Gastrocnemius medialis (tissue), 4 donors: ENCODE measurements around the gene SLC22A17. TPM values are rescaled to one million over a fixed set of nuclear protein-coding genes. Genes with fewer than 3 reads are reported as not detected.
"Not testable (repeated sequence)": the region's sequence is repeated elsewhere in the genome, so short reads cannot be mapped to it uniquely, and the experiment has no call there.

Experiments used
- ATAC-seq, 2 donors: fragments of 150-250 bp; one replicate each; pipeline ENCODE4 v1.9.1; 2016
- DNase-seq, 2 donors: peaks; one replicate each; pipeline ENCODE4 v3.0.0-alpha.2; 2019
- H3K27ac ChIP-seq, 4 donors: fragments of 200-600 bp; sonication (generic); 1 replicate in 1 of 4; 2 replicates in 3 of 4; pipeline ENCODE4 v1.5.1; 2016 to 2018; ENCODE audit warnings: mild to moderate bottlenecking in 2 of 4, moderate library complexity in 1 of 4
- H3K27me3 ChIP-seq, 3 donors: fragments of 200-600 bp; sonication (generic) in 2 of 3; 1 replicate in 1 of 3; 2 replicates in 2 of 3; pipeline versions ENCODE4 v1.5.1 to v1.6.0; 2016 to 2019; ENCODE audit warnings: mild to moderate bottlenecking in 1 of 3, moderate library complexity in 1 of 3
- H3K36me3 ChIP-seq, 2 donors: fragments of 200-600 bp; sonication (generic) in 1 of 2; one replicate each; pipeline ENCODE4 v1.5.1; 2017 to 2018
- H3K4me1 ChIP-seq, 2 donors: fragments of 200-600 bp; sonication (generic) in 1 of 2; one replicate each; pipeline ENCODE4 v1.5.1; 2016 to 2017; ENCODE audit warnings: mild to moderate bottlenecking in 2 of 2
- H3K4me3 ChIP-seq, 4 donors: fragments of 200-600 bp; sonication (generic) in 3 of 4; 1 replicate in 1 of 4; 2 replicates in 3 of 4; pipeline ENCODE4 v1.5.1; 2016 to 2019; ENCODE audit warnings: mild to moderate bottlenecking in 2 of 4
- H3K9me3 ChIP-seq, 3 donors: fragments of 200-600 bp; sonication (generic) in 2 of 3; 1 replicate in 1 of 3; 2 replicates in 2 of 3; pipeline ENCODE4 v1.5.1; 2016 to 2019
- POLR2A ChIP-seq, 2 donors: fragments of 450-650 bp; IDR thresholded peaks; one replicate each; pipeline ENCODE4 v1.6.1; 2017; ENCODE audit warnings: antibody characterized with exemption in 2 of 2, mild to moderate bottlenecking in 2 of 2, moderate library complexity in 2 of 2
- in situ Hi-C, 4 donors: fragments of 200-750 bp; cut with MboI; loops; one replicate each; pipeline versions ENCODE4 v1.15.0 to v1.8.0; 2017; ENCODE audit warnings: low sequenced_read_pairs in 4 of 4
- intact Hi-C: fragments of 100-400 bp; cut with DNase I; formaldehyde crosslinking; loops from one replicate; pipeline ENCODE4 v1.15.1; 2023; ENCODE audit warnings: low total_unique reads
- total RNA-seq, 4 donors: library from RNA; depleted of rRNA; stranded (reverse); fragments of >200 nt; gene quantifications; one replicate each; pipeline versions ENCODE4 v1.1.0 to v1.2.3, GENCODE V29; 2016
- TF ChIP-seq, protein P1 (sequence below), 5 experiments: fragments of 450-650 bp in 3 of 5; fragments of 200-600 bp in 2 of 5; sonication (generic) in 2 of 5; IDR thresholded peaks in 4 of 5; conservative IDR thresholded peaks in 1 of 5; 1 replicate in 4 of 5; 2 replicates in 1 of 5; pipeline ENCODE4 v1.5.1; 2016 to 2019; ENCODE audit warnings: antibody characterized with exemption in 5 of 5, mild to moderate bottlenecking in 3 of 5, moderate library complexity in 3 of 5

SLC22A17 gene
- total RNA-seq, 4 donors from 2014 or later = 0.68 to 2.7 (median 1.4) TPM

DNA sequence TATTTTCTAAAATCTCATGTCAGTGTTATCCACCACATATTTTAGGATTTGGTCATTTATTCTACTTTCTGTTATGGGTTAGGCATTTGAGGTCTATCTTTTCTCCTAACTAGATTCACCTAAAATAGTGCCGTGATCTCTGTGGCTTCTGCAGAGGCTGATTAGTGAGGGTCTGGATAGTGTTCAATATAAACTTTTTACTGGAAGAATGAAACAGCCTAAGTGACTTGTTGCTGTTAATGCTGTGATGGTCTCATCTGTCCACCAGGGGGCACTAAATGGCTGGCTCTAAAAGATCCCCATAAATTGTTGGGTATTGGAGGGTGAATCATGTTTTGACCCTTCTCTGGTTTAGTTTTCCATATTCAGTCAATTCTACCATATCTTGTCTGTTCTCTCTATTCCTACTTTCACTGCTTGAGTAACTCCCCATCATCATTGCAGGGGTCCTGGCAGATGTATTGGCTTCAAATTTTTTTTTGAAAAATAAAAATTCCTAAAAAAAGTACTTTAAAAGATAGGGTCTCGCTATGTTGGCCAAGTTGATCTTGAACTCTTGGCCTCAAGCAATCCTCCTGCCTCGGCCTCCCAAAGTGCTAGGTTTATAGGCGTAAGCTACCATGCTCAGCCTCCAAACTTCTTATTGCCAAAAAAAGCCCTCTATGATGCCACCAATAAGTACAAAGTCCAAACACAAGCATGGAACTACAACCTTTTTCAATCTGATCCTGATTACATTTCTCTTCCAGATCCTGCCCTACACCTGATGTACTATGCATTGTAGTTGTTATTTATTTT is 24.5 kb downstream of the SLC22A17 start:
- no peaks in the 10 kb centered on the region for H3K27me3 ChIP-seq
- H3K4me1 ChIP-seq = peaks cover 2 to 7% of the 10 kb centered on the region in 2 donors
- no peak overlapping the region for H3K27ac ChIP-seq
- TF ChIP-seq POLR2A (IDR thresholded peaks at IDR 0.05) = no peak
- TF ChIP-seq, protein P1, sequence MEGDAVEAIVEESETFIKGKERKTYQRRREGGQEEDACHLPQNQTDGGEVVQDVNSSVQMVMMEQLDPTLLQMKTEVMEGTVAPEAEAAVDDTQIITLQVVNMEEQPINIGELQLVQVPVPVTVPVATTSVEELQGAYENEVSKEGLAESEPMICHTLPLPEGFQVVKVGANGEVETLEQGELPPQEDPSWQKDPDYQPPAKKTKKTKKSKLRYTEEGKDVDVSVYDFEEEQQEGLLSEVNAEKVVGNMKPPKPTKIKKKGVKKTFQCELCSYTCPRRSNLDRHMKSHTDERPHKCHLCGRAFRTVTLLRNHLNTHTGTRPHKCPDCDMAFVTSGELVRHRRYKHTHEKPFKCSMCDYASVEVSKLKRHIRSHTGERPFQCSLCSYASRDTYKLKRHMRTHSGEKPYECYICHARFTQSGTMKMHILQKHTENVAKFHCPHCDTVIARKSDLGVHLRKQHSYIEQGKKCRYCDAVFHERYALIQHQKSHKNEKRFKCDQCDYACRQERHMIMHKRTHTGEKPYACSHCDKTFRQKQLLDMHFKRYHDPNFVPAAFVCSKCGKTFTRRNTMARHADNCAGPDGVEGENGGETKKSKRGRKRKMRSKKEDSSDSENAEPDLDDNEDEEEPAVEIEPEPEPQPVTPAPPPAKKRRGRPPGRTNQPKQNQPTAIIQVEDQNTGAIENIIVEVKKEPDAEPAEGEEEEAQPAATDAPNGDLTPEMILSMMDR (IDR thresholded peaks at IDR 0.05 in 4 of 5, conservative IDR thresholded peaks at IDR 0.05 in 1 of 5) = peak; percentile 79 to 85 (median 81)
- peak; percentile 38 to 59 for DNase-seq
- in situ Hi-C loops (loop anchor here (5.0 to 25.0 kb wide), 7 partner anchors 54 to 237 kb away; partner anchors contain the start of genes AP1G2 (in 2 of the 4), NGDN (in 2 of the 4), THTPA (in 2 of the 4) and ZFHX2 (in 2 of the 4)), intact Hi-C loops (loop anchor here (1.0 to 10.0 kb wide), 4 partner anchors 52 to 563 kb away; partner anchors contain the start of gene OXA1L)
- ATAC-seq = peak; percentile 57 to 90
- no peaks in the 10 kb centered on the region for H3K9me3 ChIP-seq
- no peak overlapping the region for H3K4me3 ChIP-seq
- peaks cover 0 to 27% of the 10 kb centered on the region in 2 donors for H3K36me3 ChIP-seq

DNA sequence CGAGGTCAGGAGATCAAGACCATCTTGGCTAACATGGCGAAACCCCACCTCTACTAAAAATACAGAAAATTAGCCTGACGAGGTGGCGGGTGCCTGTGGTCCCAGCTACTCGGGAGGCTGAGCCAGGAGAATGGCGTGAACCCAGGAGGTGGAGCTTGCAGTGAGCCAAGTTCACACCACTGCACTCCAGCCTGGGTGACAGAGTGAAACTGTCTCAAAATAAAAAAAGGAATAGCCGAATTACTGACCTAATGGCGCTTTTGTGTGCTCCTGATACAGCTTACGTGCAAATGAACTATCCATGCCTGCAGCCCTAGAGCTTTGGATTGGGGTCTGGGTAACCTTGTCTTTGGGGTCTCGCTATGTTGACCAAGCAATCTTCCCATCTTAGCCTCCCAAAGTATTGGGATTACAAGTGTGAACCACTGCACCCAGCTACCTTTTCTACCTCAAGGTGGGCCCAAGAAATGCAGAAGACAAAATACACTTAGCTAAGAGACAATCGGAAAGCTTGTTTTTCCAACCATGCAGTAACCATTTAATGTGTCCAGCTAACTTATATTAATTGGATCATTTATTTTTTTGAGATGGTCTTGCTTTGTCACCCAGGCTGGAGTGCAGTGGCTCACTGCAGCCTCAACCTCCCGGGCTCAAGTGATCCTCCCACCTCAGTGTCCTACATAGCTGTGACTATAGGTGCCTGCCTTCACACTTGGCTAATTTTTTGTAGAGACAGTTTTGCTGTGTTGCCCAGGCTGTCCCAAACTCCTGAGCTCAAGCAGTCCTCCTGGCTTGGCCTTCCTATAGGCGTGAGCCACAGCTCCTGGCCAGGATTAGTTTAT is 26.0 kb downstream of the SLC22A17 start:
- no peak for ATAC-seq
- peaks cover 0 to 34% of the 10 kb centered on the region in 2 donors for H3K36me3 ChIP-seq
- H3K27ac ChIP-seq = peak overlapping the region in 1 of 4 donors; percentile 19
- intact Hi-C loops (loop anchor here (5.0 to 10.0 kb wide), 2 partner anchors 59 to 562 kb away; partner anchors contain the start of gene OXA1L), in situ Hi-C loops (loop anchor here (5.0 to 25.0 kb wide), 7 partner anchors 56 to 238 kb away; partner anchors contain the start of genes AP1G2 (in 2 of the 4), NGDN (in 2 of the 4), THTPA (in 2 of the 4) and ZFHX2 (in 2 of the 4))
- no peaks in the 10 kb centered on the region for H3K27me3 ChIP-seq
- peaks cover 13 to 18% of the 10 kb centered on the region in 2 donors for H3K4me1 ChIP-seq
- H3K4me3 ChIP-seq = no peak overlapping the region
- TF ChIP-seq, protein P1 (IDR thresholded peaks at IDR 0.05 in 4 of 5, conservative IDR thresholded peaks at IDR 0.05 in 1 of 5) = no peak
- no peak for TF ChIP-seq POLR2A (IDR thresholded peaks at IDR 0.05)
- H3K9me3 ChIP-seq = no peaks in the 10 kb centered on the region
- DNase-seq = no peak

DNA sequence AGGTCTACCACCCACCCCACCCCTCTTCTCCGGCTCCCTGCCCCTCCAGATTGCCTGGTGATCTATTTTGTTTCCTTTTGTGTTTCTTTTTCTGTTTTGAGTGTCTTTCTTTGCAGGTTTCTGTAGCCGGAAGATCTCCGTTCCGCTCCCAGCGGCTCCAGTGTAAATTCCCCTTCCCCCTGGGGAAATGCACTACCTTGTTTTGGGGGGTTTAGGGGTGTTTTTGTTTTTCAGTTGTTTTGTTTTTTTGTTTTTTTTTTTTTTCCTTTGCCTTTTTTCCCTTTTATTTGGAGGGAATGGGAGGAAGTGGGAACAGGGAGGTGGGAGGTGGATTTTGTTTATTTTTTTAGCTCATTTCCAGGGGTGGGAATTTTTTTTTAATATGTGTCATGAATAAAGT is 26.9 kb downstream of the SLC22A17 start:
- in situ Hi-C loops = loop anchor here (5.0 to 25.0 kb wide), 7 partner anchors 57 to 239 kb away; partner anchors contain the start of genes AP1G2 (in 2 of the 4), NGDN (in 2 of the 4), THTPA (in 2 of the 4) and ZFHX2 (in 2 of the 4)
- intact Hi-C loops = loop anchor here (5.0 to 10.0 kb wide), 2 partner anchors 58 to 561 kb away; partner anchors contain the start of gene OXA1L
- not testable (repeated sequence) for ATAC-seq, H3K4me3 ChIP-seq, H3K27ac ChIP-seq, DNase-seq, H3K27me3 ChIP-seq, H3K9me3 ChIP-seq
- Histone ChIP-seq H3K4me1 (peaks cover 13 to 18% of the 10 kb centered on the region in 2 donors), H3K36me3 (peaks cover 0 to 34% of the 10 kb centered on the region in 2 donors)

DNA sequence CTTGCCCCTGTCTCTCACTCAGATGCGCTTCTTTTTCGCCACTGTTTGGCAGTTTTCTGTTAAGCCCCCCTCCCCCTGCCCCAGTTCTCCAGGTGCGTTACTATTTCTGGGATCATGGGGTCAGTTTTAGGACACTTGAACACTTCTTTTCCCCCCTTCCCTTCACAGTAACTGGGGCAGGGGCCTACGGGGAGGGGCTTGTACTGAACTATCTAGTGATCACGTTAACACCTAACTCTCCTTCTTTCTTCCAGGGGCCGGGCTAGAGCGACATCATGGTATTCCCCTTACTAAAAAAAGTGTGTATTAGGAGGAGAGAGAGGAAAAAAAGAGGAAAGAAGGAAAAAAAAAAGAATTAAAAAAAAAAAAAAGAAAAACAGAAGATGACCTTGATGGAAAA is 27.7 kb downstream of the SLC22A17 start:
- Histone ChIP-seq H3K4me3 (no peak overlapping the region), H3K36me3 (peaks cover 0 to 34% of the 10 kb centered on the region in 2 donors), H3K9me3 (no peaks in the 10 kb centered on the region), H3K4me1 (peaks cover 13 to 25% of the 10 kb centered on the region in 2 donors), H3K27me3 (no peaks in the 10 kb centered on the region), H3K27ac (no peak overlapping the region)
- in situ Hi-C loops = loop anchor here (5.0 to 25.0 kb wide), 10 partner anchors 57 to 1112 kb away; partner anchors contain the start of genes AP1G2 (in 2 of the 4), NGDN (in 2 of the 4), THTPA (in 2 of the 4) and ZFHX2 (in 2 of the 4)
- intact Hi-C loops = loop anchor here (5.0 to 10.0 kb wide), 3 partner anchors 58 to 560 kb away; partner anchors contain the start of genes OXA1L and THTPA
- DNase-seq (no peak), ATAC-seq (no peak)
- TF ChIP-seq POLR2A (IDR thresholded peaks at IDR 0.05) = no peak
- TF ChIP-seq, protein P1 (IDR thresholded peaks at IDR 0.05 in 4 of 5, conservative IDR thresholded peaks at IDR 0.05 in 1 of 5) = no peak
